Stimulated activated CD8-positive, alpha-beta memory T cell treated with anti-CD3 and anti-CD28 coated beads, Interleukin-4, amount 100 ng/mL, for 4 hours (primary cell): ENCODE measurements around the gene RNF13.
A peak's percentile ranks its signal among the peaks of the same experiment; 100 is the strongest.
"Not testable (repeated sequence)": the region's sequence is repeated elsewhere in the genome, so short reads cannot be mapped to it uniquely, and the experiment has no call there.

Experiments used
- DNase-seq, 2 donors: peaks; one replicate each; pipeline ENCODE4 v3.0.0-alpha.2; 2020; ENCODE audit warnings: low read depth in 2 of 2, low spot score in 1 of 2

The RNF13 gene

DNA sequence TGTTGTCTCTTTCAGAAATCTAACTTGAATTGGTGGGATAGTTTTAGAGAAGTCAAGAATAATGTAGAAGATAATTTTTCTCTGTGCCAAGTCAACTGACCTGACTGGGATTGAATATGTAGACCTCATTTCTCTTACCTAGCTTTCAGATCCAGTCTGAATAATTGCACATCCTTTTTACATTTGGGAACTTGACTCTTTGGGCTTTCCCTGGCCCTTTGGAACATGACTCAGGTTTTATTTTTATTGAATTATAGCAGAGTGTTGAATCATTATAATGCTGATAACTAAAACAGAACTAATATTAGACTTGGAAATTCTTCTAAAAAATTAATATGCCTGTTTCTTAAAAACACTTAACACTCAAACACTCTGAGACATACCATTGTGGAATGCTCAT lies 81.2 kb downstream of the RNF13 start:
- DNase-seq: no peak

DNA sequence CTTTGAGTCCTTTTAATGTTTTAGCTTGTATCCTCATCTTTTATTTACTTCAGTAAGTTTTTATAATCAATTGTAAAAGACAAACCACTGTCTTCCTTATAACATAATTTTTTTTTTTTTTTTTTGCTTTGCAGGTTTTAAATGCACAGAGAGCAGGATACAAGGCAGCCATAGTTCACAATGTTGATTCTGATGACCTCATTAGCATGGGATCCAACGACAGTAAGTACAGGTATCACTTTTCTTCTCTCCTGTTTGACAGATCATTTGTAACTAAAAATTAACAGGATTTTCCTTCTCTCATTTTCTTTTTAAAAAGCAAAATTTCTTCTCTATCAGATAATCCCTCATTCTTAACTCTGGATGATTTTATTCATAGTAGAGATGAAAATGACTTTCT lies 82.3 kb downstream of the RNF13 start:
- DNase-seq: no peak

DNA sequence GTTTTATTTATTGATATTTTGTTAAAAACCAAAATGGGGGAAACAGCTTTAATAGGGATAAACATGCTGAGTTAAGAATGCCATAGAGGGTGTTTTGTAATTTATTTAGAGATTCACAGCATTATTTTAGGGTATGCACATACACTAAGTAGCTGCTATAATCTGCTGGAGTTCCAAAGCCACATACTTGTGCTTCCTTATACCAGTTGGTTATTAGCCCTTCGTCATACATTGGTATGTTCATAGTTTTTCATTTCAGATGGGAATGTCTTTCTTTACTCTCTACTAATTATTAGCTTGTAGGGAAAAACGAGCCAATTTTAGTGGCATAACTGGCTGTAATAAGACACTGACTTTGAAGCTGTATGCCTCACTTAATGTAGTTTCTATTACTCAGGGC lies 82.8 kb downstream of the RNF13 start:
- no peak for DNase-seq

DNA sequence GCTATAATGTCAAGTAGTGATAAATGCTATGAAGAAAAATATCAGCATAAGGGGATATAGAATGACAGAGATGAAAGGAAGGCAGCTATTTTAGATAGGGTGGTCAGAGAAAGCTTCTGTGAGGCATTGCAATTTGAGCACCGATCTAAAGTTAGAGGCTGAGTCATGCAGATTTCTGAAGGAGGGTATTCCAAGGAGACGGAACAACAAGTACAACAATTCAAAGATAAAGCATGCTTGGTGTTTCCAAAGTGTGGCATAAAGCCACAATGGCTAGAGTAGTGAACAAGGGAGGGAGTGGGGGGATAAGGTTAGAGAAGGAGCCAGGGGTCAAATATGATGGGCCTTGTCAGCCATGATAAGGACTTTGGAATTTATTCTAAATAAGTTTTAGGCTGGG lies 85.8 kb downstream of the RNF13 start:
- no peak for DNase-seq

DNA sequence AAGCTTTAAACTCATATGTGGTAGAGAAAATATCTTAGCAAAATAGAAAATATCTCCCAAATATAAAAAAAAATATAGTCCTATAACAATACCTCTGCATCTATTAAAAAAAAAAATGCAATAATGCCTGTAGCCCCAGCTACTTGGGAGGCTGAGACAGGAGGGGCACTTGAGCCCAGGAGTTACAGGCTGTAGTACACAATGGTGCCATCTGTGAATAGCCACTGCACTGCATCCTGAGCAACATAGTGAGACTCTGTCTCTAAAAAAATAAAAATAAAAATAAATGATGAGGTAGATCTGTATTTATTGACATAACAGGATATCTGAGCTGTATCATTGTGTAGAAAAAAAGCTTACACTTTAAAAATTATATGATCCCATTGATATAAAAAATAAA lies 87.3 kb downstream of the RNF13 start:
- no peak for DNase-seq

DNA sequence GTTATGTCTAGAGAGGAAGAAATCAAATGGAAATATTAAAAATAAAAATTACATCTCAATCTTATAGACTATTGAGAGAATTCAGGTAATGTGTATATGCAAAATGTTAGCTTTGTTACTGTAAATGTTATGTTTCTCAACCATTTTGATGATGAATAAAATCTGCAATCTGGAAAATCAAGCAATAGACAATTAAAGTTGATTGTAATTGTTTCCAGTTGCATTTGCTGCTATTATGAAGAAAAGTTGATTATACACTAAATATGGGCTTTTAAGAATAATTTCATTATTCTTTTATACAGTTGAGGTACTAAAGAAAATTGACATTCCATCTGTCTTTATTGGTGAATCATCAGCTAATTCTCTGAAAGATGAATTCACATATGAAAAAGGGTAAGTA lies 88.8 kb downstream of the RNF13 start:
- DNase-seq: no peak

DNA sequence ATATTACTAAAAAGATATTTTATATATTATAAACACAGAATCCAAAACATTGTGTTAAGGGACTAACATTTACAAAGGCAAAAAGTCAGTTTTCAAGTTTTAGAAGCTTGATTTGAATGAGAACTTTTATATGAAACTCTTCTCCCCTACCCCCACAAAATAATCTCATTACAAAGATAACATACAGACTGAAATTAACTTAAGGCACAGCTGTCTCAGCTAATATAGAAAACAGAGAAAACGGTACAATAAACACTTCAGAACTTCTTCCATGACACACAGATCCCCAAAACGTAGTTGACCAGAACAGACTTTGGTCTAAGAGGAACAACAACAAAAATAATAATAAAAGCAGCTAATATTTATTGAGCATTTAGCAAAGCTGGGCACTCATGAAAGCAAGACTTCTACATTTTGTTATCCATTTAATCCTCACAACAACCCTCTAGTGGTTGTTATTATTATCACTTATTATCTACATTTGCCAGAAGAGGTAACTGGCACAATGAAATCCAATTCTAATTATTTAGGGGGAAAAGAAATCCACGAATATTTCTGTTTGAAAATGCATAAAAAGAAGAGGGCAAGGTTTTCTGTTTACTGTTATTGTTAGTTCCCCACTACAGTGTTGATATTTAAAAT lies 89.6 kb downstream of the RNF13 start:
- no peak for DNase-seq

DNA sequence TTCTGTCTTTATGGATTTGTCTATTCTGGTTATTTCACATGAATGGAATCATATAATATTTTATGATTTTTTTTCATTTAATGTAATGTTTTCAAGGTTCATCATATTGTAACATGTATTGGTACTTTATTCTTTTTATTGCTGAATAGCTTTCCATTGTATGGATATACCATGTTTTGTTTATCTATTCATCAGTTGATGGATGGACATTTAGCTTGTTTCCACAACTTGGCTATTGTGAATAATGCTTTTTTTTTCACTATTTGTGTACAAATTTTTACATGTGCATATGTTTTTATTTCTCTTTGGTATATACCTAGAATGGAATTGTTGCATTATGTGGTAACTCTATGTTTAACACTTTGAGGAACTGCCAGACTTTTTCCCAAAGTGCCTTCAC lies 93.0 kb downstream of the RNF13 start:
- no peak for DNase-seq

DNA sequence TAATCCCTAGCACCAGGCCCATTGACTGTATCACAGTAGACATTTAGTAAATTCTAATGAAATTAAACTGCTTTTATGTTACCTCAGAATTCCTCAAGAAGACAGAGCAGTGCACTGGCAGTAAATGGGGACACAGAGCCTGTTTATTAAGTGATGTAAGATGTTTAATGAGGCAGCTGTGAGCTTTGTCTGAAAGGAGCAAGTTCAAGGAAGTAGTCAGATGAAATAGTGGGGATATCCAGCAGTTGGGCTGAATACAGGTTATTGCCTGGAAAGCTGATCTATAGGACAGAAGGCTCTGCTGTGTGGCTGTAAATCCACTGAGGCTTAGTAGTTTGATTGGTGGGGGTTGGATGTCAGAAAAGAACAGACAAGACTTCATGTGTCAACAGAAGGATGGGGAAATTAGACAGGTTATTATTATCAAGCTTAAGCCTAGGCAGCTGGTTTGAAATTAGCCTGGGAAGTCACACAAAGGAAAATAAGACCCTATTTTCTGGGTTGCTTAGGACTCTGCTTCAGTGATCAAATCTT lies 95.5 kb downstream of the RNF13 start:
- no peak for DNase-seq

DNA sequence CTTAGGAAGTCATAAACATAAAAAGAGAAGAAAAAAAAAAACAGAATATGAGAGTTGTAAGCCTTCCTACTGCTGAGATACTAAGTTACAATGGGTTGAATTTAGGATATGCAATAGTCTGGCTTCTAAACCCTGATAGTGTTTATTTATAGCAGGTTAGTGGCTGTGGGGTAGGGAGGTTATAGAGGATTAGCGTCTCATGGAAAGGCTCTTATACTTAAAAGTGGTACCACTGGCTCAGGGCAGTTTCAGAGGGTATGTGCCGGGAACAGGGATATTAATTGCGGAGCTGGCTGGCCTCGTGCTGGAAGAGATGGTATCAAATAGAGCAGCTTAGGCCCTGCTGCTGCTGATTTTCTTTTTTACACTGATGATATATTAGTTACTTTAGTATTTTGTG lies 96.9 kb downstream of the RNF13 start:
- DNase-seq: no peak

DNA sequence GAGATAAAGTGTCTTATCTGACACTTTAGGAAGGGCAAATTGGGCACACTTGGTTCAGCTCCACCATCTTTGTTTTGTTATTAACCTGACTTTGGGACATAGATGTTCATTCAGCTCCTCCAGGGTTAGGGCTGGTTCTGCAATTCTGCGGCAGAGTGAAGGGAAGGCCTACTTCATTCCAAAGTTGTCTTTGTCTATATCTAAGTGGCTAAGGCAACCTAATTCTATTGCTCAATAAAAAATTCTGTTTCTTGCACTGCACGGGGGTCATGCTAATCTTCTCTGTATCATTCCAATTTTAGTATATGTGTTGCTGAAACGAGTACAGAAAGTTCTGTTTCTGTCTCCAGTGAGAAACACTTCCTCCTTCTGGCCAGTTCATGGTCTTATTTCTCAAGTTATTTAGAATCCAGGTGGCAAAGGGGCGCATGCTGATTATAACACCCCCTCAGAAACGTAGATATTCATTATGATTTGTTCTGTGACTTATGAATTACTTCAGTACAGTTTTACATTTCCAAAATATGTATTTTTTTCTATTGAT lies 104.2 kb downstream of the RNF13 start:
- no peak for DNase-seq

DNA sequence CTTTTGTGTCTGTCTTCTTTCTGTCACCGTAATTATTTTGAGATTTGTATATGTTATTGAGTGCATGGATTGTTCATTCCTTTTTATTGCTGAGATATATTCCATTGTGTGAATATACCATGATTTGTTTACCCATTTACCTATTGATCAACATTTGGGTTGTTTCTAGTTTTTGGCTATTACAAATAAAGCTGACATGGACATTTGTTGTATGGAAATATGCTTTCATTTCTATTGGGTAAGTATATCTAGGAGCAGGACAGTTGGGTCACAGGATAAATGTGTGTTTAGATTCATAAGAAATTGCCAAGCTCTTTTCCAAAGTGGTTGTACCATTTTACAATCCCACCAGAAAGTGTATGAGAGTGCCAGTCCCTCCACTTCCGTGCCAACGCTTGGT lies 106.5 kb downstream of the RNF13 start:
- DNase-seq: no peak

DNA sequence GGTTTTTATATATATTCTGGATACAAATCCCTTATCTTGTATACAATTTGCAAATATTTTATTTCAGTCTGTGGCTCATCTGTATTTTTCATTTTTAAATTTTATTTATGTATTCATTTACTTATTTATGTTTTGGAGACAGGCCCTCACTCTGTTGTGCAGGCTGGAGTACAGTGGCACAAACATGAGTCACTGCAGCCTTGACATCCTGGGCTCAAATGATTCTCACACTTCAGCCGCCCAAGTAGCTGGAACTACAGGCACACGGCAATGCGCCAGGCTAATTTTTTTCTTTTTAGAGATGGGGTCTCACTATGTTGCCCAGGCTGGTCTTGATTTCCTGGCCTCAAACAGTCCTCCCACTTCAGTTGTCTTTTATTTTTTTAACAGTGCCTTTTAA lies 107.1 kb downstream of the RNF13 start:
- DNase-seq: no peak

DNA sequence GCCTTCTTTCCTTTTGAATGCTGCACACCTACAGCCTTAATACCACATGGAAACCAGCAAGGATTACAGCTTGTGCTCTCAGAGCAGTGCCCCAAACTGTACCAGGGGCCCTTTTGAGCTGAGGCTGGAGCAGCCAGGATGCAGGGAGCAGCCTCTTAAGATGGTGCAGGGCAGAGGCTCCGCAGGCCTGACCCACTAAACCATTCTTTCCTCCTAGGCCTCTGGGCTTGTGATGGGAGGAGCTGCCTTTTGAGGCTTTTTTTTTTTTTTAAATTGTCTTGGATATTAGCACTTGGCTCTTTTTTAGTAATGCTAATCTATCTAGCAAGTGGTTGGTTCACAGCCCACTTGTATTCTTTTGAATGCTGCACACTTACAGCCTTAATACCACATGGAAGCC lies 120.0 kb downstream of the RNF13 start:
- DNase-seq: no peak

DNA sequence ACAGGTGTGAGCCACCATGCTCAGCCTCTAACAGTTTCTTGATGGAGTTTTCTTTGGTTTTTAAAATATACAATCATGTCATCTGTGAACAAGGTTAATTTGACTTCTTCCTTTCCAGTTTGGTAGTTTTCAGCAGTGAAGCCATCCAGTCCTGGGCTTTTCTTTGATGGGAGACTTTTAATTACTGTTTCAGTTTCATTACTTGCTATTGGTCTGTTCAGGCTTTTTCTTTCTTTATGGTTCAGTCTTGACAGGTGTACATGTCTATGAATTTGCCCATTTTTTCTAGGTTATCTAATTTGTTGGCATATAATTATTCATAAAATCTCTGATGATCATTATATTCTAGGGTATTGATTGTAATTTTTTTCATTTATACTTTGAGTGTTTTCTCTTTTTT lies 120.8 kb downstream of the RNF13 start:
- DNase-seq: no peak

DNA sequence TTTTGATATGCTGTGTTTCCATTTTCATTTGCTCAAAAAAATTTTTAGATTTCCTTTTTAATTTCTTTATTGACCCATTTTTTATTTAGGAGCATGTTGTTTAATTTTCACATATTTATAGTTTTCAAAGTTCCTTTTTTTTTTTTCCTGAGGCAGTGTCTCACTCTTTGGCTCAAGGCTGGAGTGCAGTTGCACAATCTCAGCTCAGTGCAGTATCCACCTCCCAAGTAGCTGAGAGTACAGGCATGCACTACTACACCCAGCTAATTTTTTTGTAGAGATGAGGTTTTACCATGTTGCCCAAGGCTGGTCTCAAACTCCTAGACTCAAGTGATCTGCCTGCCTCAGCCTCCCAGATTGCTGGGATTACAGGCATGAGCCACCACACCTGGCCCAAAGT lies 121.5 kb downstream of the RNF13 start:
- DNase-seq: no peak

DNA sequence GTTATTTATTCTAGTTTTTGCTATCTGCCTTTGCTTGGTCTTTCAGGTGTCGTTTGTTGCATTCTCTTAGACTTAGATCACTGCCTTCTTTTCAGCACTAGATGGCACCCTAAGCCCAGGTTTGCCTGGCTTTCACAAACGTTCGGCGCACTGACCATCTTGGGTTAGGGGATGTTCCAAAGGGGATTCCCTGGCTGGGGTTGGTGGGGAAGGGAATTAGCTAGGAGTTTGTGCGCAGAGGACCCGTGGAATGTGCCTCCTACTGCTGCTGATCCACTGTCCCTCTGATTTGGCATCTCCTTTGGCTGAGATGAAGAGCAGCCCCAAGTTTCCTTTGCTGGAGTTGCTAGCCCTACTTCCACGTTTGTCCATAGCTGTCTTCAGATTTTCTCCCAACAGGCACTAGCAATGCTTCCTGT lies 123.8 kb downstream of the RNF13 start:
- DNase-seq: peak in 1 of 2 donors; percentile 3

DNA sequence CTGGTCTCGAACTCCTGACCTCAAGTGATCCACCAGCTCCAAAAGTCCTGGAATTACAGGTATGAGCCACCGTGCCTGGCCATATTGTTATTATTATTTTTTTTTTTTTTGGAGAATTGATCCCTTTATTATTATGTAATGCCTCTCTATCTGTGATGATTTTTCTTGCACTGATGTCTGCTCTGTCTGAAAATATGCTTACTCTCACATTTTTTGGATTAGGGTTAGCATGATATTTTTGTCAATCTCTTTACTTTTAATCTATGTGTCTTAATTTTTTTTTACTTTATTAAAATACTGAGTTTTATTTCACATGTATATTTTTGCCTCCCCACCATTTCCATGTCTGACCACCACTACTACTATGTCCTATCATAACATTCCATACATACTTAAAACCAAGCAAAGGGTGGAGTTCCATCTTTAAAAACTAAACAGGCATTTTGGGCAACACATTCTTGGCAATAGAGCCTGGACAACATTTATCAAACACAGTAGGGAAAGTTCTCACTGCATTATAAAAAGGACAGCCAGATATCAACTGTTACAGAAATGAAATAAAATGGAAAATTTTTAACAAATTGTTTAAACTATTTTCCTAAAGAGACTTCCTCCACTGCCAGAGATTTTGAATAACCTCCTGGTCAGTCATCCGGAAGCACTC lies 125.5 kb downstream of the RNF13 start:
- DNase-seq: not testable (repeated sequence)

DNA sequence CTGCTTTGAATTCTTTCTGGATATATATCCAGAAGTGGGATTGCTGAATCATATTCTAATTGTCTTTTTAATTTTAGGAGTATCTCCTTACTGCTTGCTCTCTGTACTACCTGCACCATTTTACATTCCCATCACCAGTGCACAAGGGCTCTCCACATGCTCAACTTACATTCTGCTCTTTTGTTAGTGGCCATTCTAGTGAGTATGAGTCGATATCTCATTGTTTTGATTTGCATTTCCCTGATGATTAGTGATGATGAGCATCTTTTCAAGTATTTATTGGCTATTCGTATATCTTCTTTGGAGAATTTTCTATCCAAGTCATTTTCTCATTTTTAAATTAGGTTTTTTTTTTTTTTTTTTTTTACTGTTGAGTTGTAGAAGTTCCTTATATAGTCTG lies 128.2 kb downstream of the RNF13 start:
- no peak for DNase-seq

DNA sequence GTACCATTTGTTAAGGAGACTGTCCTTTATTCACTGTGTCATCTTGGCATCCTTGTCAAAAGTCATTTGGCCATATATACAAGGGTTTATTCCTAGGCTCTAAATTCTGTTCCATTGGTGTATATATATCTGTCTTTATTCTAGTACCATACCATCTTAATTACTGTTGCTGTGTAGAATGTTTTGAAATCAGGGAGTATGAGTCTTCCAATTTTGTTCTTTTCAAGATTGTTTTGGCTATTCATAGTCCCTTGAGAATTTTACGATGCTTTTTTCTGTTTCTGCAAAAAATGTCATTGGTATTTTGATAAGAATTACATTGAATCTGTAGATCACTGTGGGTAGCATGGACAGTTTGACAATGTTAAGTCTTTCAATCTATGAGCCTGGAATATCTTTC lies 128.9 kb downstream of the RNF13 start:
- no peak for DNase-seq

DNA sequence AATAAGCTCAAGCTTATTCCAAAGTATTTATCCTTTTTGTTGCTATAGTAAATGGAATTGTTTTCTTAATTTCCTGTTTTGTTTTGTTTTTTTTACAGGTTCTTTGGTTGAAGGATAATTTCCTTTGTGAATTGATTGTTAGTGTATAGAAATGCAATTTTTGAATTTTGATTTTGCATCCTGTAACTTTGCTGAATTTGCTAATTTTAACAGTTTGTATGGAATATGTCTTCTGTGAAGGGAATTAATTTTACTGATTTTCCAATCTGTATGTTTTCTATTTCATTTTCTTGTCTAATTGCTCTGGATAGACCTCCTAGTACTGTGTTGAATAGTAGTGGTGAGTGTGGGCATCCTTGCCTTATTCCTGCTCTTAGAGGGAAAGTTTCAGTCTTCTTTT lies 129.4 kb downstream of the RNF13 start:
- no peak for DNase-seq

DNA sequence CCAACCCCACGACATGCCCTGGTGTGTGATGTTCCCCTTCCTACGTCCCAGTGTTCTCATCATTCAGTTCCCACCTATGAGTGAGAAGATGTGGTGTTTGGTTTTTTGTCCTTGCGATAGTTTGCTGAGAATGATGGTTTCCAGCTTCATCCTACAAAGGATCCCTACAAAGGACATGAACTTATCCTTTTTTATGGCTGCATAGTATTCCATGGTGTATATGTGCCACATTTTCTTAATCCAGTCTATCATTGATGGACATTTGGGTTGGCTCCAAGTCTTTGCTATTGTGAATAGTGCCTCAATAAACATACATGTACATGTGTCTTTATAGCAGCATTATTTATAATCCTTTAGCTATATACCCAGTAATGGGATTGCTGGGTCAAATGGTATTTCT lies 131.0 kb downstream of the RNF13 start:
- not testable (repeated sequence) for DNase-seq

DNA sequence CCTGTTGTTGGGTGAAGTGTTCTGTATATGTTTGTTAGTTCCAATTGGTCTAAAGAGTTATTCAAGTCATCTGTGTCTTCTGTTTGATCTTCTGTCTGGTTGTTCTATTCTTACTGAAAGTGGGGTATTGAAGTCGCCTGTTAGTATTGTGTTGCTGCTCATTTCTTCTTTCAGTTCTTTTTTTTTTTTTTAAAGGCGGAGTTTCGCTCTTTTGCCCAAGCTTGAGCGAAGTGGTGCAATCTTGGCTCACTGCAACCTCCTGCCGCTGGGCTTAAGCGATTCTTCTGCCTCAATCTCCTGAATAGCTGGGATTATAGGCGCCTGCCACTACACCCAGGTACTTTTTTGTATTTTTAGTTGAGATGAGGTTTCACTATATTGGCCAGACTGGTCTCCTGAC lies 134.2 kb downstream of the RNF13 start:
- no peak for DNase-seq
